Small intestine (tissue), 7 donors: Measurements from ENCODE around the gene ITPR3. TPM values are rescaled to one million over a fixed set of nuclear protein-coding genes. Genes with fewer than 3 reads are reported as not detected.
A peak's percentile ranks its signal among the peaks of the same experiment; 100 is the strongest.

Experiments used
- DNase-seq, 2 donors: peaks; one replicate each; pipeline versions ENCODE4 v3.0.0 to v3.0.0-alpha.2; 2013
- FAIRE-seq: peaks from 2 replicates; lab custom pipeline; 2012; peaks lifted over from hg19 to GRCh38; lab: Jason Lieb, UNC
- H3K27ac ChIP-seq, 3 donors: one replicate each; pipeline ENCODE4 v1.5.1; 2013; ENCODE audit warnings: low read length in 2 of 3, mild to moderate bottlenecking in 2 of 3, control low read depth in 1 of 3, inconsistent platforms in 1 of 3, low read depth in 1 of 3, moderate library complexity in 1 of 3
- H3K27me3 ChIP-seq, 3 donors: one replicate each; pipeline ENCODE4 v1.6.1; 2013; ENCODE audit warnings: low read length in 3 of 3, inconsistent platforms in 1 of 3; ENCODE audit not compliant: control insufficient read depth in 3 of 3, insufficient read depth in 3 of 3
- H3K36me3 ChIP-seq, 3 donors: one replicate each; pipeline ENCODE4 v1.6.1; 2013; ENCODE audit warnings: low read length in 3 of 3, inconsistent platforms in 1 of 3, low read depth in 1 of 3, mild to moderate bottlenecking in 1 of 3, moderate library complexity in 1 of 3; ENCODE audit not compliant: control insufficient read depth in 3 of 3, insufficient read depth in 2 of 3
- H3K4me1 ChIP-seq, 3 donors: one replicate each; pipeline ENCODE4 v1.6.1; 2013; ENCODE audit warnings: low read length in 2 of 3, inconsistent platforms in 1 of 3, low read depth in 1 of 3, mild to moderate bottlenecking in 1 of 3, moderate library complexity in 1 of 3; ENCODE audit not compliant: control insufficient read depth in 3 of 3, insufficient read depth in 2 of 3
- H3K4me3 ChIP-seq, 3 donors: one replicate each; pipeline ENCODE4 v1.5.1; 2013; ENCODE audit warnings: low read length in 3 of 3, control low read depth in 1 of 3, inconsistent platforms in 1 of 3, low read depth in 1 of 3, mild to moderate bottlenecking in 1 of 3, moderate library complexity in 1 of 3
- H3K9me3 ChIP-seq, 2 donors: one replicate each; pipeline ENCODE4 v1.6.1; 2013; ENCODE audit warnings: low read depth in 1 of 2, low read length in 1 of 2; ENCODE audit not compliant: control insufficient read depth in 2 of 2, insufficient read depth in 1 of 2
- WGBS, 3 donors: extraction: QIAGEN DNeasy Blood & Tissue Kit; methylation state at CpG; one replicate each; pipeline ENCODE4 v1.1.7; 2013; 5-methylcytosine and 5-hydroxymethylcytosine counted together
- polyA plus RNA-seq, 4 donors: library from polyadenylated mRNA; stranded (reverse) in 3 of 4; unstranded in 1 of 4; fragments of 200-250 nt in 3 of 4; fragments of 120-200 nt in 1 of 4; gene quantifications; one replicate each; pipeline versions ENCODE4 v1.2.1 to v1.2.3, GENCODE V29; 2013
- donor health status: healthy with polysubstance abuse.
- donor health status: control.
- donor health status: control.
- donor health status: Bipolar disorder and iron deficiency.
- donor health status: healthy.

Gene ITPR3
- polyA plus RNA-seq, 4 donors = 51.6 to 62.9 (median 59.1) TPM

DNA sequence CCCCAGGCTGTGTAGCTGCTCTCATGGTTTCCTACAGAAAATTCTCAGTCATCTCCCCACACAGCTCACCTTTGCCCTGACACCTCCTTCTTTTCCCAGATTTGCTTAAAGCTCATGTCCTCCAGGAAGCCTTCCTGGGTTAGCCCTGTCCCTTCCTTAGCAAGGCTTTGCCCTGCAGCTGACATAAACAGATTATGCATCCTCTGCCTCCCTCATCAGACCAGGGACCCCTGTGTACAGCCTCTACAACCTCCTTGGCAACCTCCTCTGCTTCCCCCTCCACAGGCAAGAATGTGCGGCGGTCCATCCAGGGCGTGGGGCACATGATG, 50.6 kb downstream of the ITPR3 start:
- WGBS, 3 donors = 94 to 96% (median 96%) methylated on average over 3 of the region's 3 CpGs
- H3K36me3 ChIP-seq = peaks cover 26 to 97% (median 57%) of the 10 kb centered on the region in 3 donors
- no peak for DNase-seq
- peaks cover 0 to 2% (median 0%) of the 10 kb centered on the region in 3 donors for H3K4me1 ChIP-seq
- no peak for FAIRE-seq
- no peak overlapping the region for H3K4me3 ChIP-seq
- no peaks in the 10 kb centered on the region for H3K27me3 ChIP-seq
- H3K9me3 ChIP-seq = no peaks in the 10 kb centered on the region
- H3K27ac ChIP-seq = no peak overlapping the region

DNA sequence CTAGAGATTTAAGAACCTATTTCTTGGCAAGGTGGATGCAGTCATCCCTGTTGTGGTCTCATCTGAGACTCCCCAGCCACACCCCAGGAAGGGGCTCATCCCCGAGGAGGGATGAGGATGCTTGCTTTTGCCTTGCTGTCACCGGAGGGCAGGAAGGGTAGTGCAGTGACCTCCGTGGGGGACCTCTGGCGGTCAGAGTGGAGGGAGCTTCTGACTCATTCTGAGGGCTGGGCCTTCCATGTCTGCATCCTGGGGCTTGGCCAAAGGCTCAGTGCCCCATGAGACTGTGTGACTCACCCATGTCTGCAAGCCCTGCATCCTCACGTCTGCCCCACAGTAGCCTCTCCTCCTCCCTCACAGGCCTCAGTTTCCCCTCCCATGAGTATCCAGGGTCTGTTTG, 51.7 kb downstream of the ITPR3 start:
- H3K4me1 ChIP-seq = peaks cover 0 to 2% (median 0%) of the 10 kb centered on the region in 3 donors
- FAIRE-seq (no peak), DNase-seq (peak in 1 of 2 donors; percentile 11)
- peaks cover 24 to 97% (median 54%) of the 10 kb centered on the region in 3 donors for H3K36me3 ChIP-seq
- no peak overlapping the region for H3K4me3 ChIP-seq
- H3K27me3 ChIP-seq = no peaks in the 10 kb centered on the region
- 49 to 77% (median 64%) methylated on average over 5 of the region's 5 CpGs for WGBS, 3 donors
- no peaks in the 10 kb centered on the region for H3K9me3 ChIP-seq
- no peak overlapping the region for H3K27ac ChIP-seq

DNA sequence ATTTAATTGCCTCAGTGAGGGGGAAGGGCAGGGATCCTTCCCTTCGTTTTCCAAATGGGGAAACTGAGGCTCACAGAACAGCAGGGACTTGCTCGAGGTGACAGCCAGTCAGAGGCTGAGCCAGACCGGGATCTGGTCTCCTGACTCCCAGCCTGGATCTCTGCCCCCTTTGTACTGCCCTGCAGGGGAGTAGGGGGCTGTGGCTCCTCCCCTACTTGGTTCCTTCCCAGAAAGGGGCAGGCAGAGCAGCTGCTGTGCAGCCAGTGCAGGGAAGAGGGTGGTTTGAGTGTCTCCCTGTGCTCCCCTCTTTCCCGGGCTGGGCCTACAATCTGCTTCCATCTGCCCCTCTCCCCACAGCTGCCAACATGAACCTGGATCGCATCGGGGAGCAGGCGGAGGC, 52.7 kb downstream of the ITPR3 start:
- 79 to 92% (median 82%) methylated on average over 7 of the region's 7 CpGs for WGBS, 3 donors
- no peaks in the 10 kb centered on the region for H3K9me3 ChIP-seq
- peaks cover 18 to 97% (median 54%) of the 10 kb centered on the region in 3 donors for H3K36me3 ChIP-seq
- no peaks in the 10 kb centered on the region for H3K27me3 ChIP-seq
- DNase-seq (no peak), FAIRE-seq (no peak)
- no peak overlapping the region for H3K27ac ChIP-seq
- H3K4me3 ChIP-seq = no peak overlapping the region
- H3K4me1 ChIP-seq = no peaks in the 10 kb centered on the region

DNA sequence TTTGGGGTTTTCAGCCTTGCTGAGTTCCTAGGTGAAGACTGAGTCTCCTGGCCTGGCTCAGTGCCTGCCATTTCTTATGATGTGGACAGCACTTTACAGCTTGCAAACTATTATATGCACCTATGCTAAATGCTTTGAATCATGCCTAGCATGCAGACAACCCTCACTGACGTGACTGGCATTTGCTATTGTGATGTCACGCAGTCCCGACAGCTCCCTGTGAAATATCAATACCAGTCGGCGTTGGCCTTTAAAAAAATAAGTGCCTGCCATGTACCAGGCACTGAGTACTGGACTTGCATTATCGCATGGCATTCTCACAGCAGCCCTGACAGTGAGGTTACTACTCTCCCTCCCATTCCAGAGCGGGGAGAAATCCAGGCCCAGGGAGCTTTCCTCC, 54.8 kb downstream of the ITPR3 start:
- DNase-seq (no peak), FAIRE-seq (no peak)
- Histone ChIP-seq H3K36me3 (peaks cover 22 to 95% (median 53%) of the 10 kb centered on the region in 3 donors), H3K27ac (no peak overlapping the region), H3K27me3 (no peaks in the 10 kb centered on the region), H3K4me3 (no peak overlapping the region), H3K4me1 (no peaks in the 10 kb centered on the region), H3K9me3 (no peaks in the 10 kb centered on the region)
- WGBS, 3 donors = 96 to 98% (median 96%) methylated on average over 7 of the region's 7 CpGs

- DNase-seq = no peak
- no peaks in the 10 kb centered on the region for H3K9me3 ChIP-seq
- no peaks in the 10 kb centered on the region for H3K27me3 ChIP-seq
- 92 to 95% (median 93%) methylated on average over 15 of the region's 15 CpGs for whole genome bisulfite sequencing, 3 donors
- no peak overlapping the region for H3K4me3 ChIP-seq
- H3K27ac ChIP-seq = no peak overlapping the region
- FAIRE-seq = no peak
- peaks cover 17 to 95% (median 58%) of the 10 kb centered on the region in 3 donors for H3K36me3 ChIP-seq
- H3K4me1 ChIP-seq = no peaks in the 10 kb centered on the region
Measured at GRCh38 chr6:33676416-33677142, 55.5 kb downstream of the ITPR3 start.

DNA sequence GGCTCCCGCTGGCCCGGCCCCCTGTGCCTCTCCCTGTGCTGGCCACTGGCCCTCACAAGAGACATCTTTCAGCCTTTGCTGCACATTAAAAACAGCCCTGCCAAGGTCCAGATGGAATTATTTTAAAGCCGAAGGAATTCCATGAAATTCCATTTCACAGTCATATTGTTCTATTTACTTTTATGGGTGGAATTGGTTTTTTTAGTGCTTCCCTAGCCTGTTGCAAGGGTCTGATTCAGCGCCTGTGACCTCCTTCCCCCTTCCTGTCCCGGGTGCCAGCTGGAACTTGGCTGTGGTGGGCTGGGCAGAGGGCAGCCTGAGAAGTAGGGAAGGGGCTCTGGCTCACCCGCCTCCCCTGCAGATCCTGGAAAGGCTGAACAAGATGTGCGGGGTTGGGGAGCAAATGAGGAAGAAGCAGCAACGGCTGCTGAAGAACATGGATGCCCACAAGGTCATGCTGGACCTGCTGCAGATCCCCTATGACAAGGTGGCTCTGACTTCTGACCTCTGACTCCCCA, 56.1 kb downstream of the ITPR3 start:
- WGBS, 3 donors = 82 to 85% (median 83%) methylated on average over 8 of the region's 8 CpGs
- Histone ChIP-seq H3K4me1 (no peaks in the 10 kb centered on the region), H3K9me3 (no peaks in the 10 kb centered on the region), H3K27ac (no peak overlapping the region), H3K27me3 (no peaks in the 10 kb centered on the region), H3K36me3 (peaks cover 17 to 95% (median 60%) of the 10 kb centered on the region in 3 donors), H3K4me3 (no peak overlapping the region)
- FAIRE-seq = no peak
- DNase-seq = no peak

DNA sequence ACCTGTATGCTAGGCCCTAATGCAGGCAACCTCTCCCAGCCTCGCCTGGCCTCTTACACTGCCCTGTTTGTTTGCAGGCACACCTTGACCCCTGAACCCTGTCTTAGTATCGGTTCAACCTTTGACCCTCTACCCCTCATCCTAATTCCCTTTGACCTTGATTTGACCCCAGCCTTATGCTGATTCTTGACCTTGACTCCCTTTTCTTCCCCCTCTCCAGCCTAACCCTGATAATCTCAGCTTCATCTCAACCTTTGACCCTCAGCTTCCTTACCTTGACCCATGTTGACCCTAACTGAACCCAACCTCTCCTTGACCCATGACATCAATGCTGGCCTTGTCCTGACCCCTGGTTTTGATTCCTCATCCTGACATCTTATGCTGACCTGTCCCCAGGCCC, 56.6 kb downstream of the ITPR3 start:
- 83 to 88% (median 85%) methylated on average over 2 of the region's 2 CpGs for WGBS, 3 donors
- no peak overlapping the region for H3K27ac ChIP-seq
- H3K4me3 ChIP-seq = no peak overlapping the region
- peaks cover 18 to 95% (median 61%) of the 10 kb centered on the region in 3 donors for H3K36me3 ChIP-seq
- FAIRE-seq (no peak), DNase-seq (no peak)
- no peaks in the 10 kb centered on the region for H3K4me1 ChIP-seq
- H3K27me3 ChIP-seq = no peaks in the 10 kb centered on the region
- H3K9me3 ChIP-seq = no peaks in the 10 kb centered on the region

DNA sequence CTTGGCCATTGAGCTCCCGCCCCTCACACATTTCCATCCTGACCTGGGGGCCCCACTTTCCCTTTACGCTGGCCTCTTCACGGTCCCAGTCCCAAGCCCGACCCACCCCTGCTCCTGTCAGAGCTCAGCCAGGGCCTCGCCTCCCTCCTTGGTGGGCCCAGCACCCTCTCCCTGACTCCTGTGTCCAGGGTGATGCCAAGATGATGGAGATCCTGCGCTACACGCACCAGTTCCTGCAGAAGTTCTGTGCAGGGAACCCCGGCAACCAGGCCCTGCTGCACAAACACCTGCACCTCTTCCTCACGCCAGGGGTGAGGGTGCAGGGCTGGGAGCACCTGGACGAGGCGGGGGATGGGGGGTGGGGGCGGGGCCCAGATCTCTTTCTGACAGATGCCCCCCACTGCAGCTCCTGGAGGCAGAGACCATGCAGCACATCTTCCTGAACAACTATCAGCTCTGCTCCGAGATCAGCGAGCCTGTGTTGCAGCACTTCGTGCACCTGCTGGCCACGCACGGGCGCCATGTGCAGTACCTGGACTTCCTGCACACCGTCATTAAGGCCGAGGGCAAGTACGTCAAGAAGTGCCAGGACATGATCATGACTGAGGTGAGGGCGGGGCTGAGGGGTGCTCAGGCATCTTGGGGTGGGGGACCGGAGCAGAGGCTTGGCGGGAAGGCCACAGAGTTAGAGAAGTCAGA, 57.3 kb downstream of the ITPR3 start:
- Histone ChIP-seq H3K4me3 (no peak overlapping the region), H3K9me3 (no peaks in the 10 kb centered on the region), H3K36me3 (peaks cover 23 to 95% (median 63%) of the 10 kb centered on the region in 3 donors), H3K27me3 (no peaks in the 10 kb centered on the region), H3K4me1 (no peaks in the 10 kb centered on the region), H3K27ac (no peak overlapping the region)
- DNase-seq (no peak), FAIRE-seq (no peak)
- WGBS, 3 donors = 90 to 94% (median 90%) methylated on average over 22 to 24 of the region's 24 CpGs
